Measurements from ENCODE around the gene KCNE1. TPM values are rescaled to one million over a fixed set of nuclear protein-coding genes. Genes with fewer than 3 reads are reported as not detected.
"Not testable (repeated sequence)": the region's sequence is repeated elsewhere in the genome, so short reads cannot be mapped to it uniquely, and the experiment has no call there.

The KCNE1 gene
- total RNA-seq, 1 experiment from 2014 or later = 0.28 TPM

GRCh38 chr21:34559089-34559631, 47.1 kb upstream of the KCNE1 start:
- Mint-ChIP-seq H3K36me3 (ENCODE audit: insufficient read depth, unreplicated experiment) (no peaks in the 10 kb centered on the region), H3K4me1 (ENCODE audit: low read depth, unreplicated experiment) (no peaks in the 10 kb centered on the region), H3K4me3 (ENCODE audit: low read depth, unreplicated experiment) (no peak overlapping the region), H3K27ac (ENCODE audit: unreplicated experiment) (no peak overlapping the region), H3K9me3 (ENCODE audit: low read depth, unreplicated experiment) (peaks cover 4% of the 10 kb centered on the region), H3K27me3 (ENCODE audit: unreplicated experiment) (no peaks in the 10 kb centered on the region)
- BruUV-seq (replicated peaks) = no TSS peak
- CTCF ChIA-PET = no interaction called here
- DNase-seq = no peak
- TF ChIP-seq, protein P1, sequence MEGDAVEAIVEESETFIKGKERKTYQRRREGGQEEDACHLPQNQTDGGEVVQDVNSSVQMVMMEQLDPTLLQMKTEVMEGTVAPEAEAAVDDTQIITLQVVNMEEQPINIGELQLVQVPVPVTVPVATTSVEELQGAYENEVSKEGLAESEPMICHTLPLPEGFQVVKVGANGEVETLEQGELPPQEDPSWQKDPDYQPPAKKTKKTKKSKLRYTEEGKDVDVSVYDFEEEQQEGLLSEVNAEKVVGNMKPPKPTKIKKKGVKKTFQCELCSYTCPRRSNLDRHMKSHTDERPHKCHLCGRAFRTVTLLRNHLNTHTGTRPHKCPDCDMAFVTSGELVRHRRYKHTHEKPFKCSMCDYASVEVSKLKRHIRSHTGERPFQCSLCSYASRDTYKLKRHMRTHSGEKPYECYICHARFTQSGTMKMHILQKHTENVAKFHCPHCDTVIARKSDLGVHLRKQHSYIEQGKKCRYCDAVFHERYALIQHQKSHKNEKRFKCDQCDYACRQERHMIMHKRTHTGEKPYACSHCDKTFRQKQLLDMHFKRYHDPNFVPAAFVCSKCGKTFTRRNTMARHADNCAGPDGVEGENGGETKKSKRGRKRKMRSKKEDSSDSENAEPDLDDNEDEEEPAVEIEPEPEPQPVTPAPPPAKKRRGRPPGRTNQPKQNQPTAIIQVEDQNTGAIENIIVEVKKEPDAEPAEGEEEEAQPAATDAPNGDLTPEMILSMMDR (IDR thresholded peaks at IDR 0.05; ENCODE audit: unreplicated experiment) = no peak
- intact Hi-C loops (cut with micrococcal nuclease; ENCODE audit: unreplicated experiment) = no loop called here

DNA sequence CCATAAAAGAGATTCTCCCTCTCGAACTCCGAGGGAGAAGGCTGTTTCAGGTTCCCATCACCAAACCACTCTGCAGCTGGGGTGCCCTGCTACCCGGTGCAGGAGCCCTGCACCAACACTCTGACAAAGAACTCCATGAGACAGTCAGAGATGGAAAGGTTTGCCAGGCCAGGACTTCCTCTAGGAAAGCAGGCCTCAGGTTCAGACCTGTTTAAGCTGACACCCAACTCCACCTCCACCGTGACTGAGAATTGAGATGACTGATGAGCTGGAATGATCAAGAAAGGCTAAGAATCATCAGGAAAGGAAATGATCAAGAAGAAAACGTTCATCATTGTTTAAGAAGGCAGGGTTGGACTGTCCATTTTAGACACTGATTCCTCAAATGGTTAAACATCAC, 46.2 kb upstream of the KCNE1 start:
- Mint-ChIP-seq H3K27ac (ENCODE audit: unreplicated experiment) (no peak overlapping the region), H3K4me3 (ENCODE audit: low read depth, unreplicated experiment) (no peak overlapping the region), H3K36me3 (ENCODE audit: insufficient read depth, unreplicated experiment) (no peaks in the 10 kb centered on the region), H3K4me1 (ENCODE audit: low read depth, unreplicated experiment) (peaks cover under 1% of the 10 kb centered on the region), H3K27me3 (ENCODE audit: unreplicated experiment) (no peaks in the 10 kb centered on the region), H3K9me3 (ENCODE audit: low read depth, unreplicated experiment) (peaks cover 4% of the 10 kb centered on the region)
- intact Hi-C loops (cut with micrococcal nuclease; ENCODE audit: unreplicated experiment) = no loop called here
- CTCF ChIA-PET = no interaction called here
- BruUV-seq (replicated peaks) = no TSS peak
- DNase-seq = no peak
- TF ChIP-seq, protein P1 (IDR thresholded peaks at IDR 0.05; ENCODE audit: unreplicated experiment) = no peak

GRCh38 chr21:34557261-34557660, 45.3 kb upstream of the KCNE1 start:
- no peak for DNase-seq
- intact Hi-C loops (cut with micrococcal nuclease; ENCODE audit: unreplicated experiment) = no loop called here
- no peak overlapping the region for H3K4me3 Mint-ChIP-seq (ENCODE audit: low read depth, unreplicated experiment)
- BruUV-seq (replicated peaks) = no TSS peak
- no peaks in the 10 kb centered on the region for H3K36me3 Mint-ChIP-seq (ENCODE audit: insufficient read depth, unreplicated experiment)
- H3K27me3 Mint-ChIP-seq (ENCODE audit: unreplicated experiment) = no peaks in the 10 kb centered on the region
- no peak overlapping the region for H3K27ac Mint-ChIP-seq (ENCODE audit: unreplicated experiment)
- CTCF ChIA-PET = no interaction called here
- peaks cover 4% of the 10 kb centered on the region for H3K9me3 Mint-ChIP-seq (ENCODE audit: low read depth, unreplicated experiment)
- peaks cover 7% of the 10 kb centered on the region for H3K4me1 Mint-ChIP-seq (ENCODE audit: low read depth, unreplicated experiment)
- TF ChIP-seq, protein P1 (IDR thresholded peaks at IDR 0.05; ENCODE audit: unreplicated experiment) = no peak

DNA sequence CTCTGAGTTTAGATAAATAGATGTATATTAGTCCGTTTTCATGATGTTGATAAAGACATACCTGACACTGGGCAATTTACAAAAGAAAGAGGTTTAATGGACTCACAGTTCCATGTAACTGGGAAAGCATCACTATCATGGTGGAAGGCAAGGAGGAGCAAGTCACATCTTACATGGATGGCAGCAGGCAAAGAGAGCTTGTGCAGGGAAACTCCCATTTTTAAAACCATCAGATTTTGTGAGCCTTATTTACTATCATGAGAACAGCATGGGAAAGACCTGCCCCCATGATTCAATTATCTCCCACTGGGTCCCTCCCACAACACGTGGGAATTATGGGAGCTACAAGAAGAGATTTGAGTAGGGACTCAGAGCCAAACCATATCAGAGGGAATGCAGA, 42.7 kb upstream of the KCNE1 start:
- intact Hi-C loops (cut with micrococcal nuclease; ENCODE audit: unreplicated experiment); H3K4me1 Mint-ChIP-seq (ENCODE audit: low read depth, unreplicated experiment); H3K27me3 Mint-ChIP-seq (ENCODE audit: unreplicated experiment); H3K9me3 Mint-ChIP-seq (ENCODE audit: low read depth, unreplicated experiment); DNase-seq; H3K36me3 Mint-ChIP-seq (ENCODE audit: insufficient read depth, unreplicated experiment); H3K4me3 Mint-ChIP-seq (ENCODE audit: low read depth, unreplicated experiment); BruUV-seq (replicated peaks); CTCF ChIA-PET: not testable (repeated sequence)
- H3K27ac Mint-ChIP-seq (ENCODE audit: unreplicated experiment) = peak overlapping the region; percentile 42

- TF ChIP-seq, protein P1 (IDR thresholded peaks at IDR 0.05; ENCODE audit: unreplicated experiment) = no peak
- H3K27ac Mint-ChIP-seq (ENCODE audit: unreplicated experiment) = peak overlapping the region; percentile 42
- BruUV-seq (replicated peaks) = no TSS peak
- H3K27me3 Mint-ChIP-seq (ENCODE audit: unreplicated experiment) = no peaks in the 10 kb centered on the region
- H3K36me3 Mint-ChIP-seq (ENCODE audit: insufficient read depth, unreplicated experiment) = no peaks in the 10 kb centered on the region
- no peak for DNase-seq
- H3K9me3 Mint-ChIP-seq (ENCODE audit: low read depth, unreplicated experiment) = peaks cover 4% of the 10 kb centered on the region
- intact Hi-C loops (cut with micrococcal nuclease; ENCODE audit: unreplicated experiment) = no loop called here
- peaks cover 9% of the 10 kb centered on the region for H3K4me1 Mint-ChIP-seq (ENCODE audit: low read depth, unreplicated experiment)
- CTCF ChIA-PET = no interaction called here
- H3K4me3 Mint-ChIP-seq (ENCODE audit: low read depth, unreplicated experiment) = no peak overlapping the region
Measured at GRCh38 chr21:34554227-34554626, 42.2 kb upstream of the KCNE1 start.

Data from Calu3 (cell line).